ENCODE data around the gene KRTAP10-10.

DNA sequence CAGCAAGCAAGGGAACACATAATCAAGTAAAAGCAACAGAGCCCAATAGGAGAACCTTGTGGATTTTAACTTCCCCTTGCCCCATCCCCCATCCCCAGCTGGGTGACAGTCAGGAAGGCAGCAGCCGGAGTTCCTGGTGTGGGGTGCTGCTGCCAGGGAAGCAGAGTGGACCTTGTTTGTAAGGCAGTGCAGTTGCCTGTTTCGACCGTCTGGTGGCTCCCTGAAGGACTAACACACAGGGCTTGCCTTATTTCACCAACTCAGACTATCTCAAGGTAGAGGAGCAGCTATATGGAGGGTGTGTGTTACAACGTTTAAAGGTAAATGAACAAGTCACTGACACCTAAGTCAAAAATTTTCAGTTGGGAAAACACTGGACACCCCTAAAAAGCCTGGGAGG is 18.7 kb upstream of the KRTAP10-10 start:
- TF ChIP-seq, protein P1, sequence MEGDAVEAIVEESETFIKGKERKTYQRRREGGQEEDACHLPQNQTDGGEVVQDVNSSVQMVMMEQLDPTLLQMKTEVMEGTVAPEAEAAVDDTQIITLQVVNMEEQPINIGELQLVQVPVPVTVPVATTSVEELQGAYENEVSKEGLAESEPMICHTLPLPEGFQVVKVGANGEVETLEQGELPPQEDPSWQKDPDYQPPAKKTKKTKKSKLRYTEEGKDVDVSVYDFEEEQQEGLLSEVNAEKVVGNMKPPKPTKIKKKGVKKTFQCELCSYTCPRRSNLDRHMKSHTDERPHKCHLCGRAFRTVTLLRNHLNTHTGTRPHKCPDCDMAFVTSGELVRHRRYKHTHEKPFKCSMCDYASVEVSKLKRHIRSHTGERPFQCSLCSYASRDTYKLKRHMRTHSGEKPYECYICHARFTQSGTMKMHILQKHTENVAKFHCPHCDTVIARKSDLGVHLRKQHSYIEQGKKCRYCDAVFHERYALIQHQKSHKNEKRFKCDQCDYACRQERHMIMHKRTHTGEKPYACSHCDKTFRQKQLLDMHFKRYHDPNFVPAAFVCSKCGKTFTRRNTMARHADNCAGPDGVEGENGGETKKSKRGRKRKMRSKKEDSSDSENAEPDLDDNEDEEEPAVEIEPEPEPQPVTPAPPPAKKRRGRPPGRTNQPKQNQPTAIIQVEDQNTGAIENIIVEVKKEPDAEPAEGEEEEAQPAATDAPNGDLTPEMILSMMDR (IDR thresholded peaks at IDR 0.05 in 4 of 5, conservative IDR thresholded peaks at IDR 0.05 in 1 of 5): no peak
- TF ChIP-seq POLR2A (IDR thresholded peaks at IDR 0.05): no peak
